IPS-18a (cell line): ENCODE results near the gene TMEM60.
A peak's percentile ranks its signal among the peaks of the same experiment; 100 is the strongest.
"Not testable (repeated sequence)": the region's sequence is repeated elsewhere in the genome, so short reads cannot be mapped to it uniquely, and the experiment has no call there.

ENCODE experiments used
- H3K27ac ChIP-seq: one replicate; pipeline ENCODE4 v1.5.1; 2013; ENCODE audit warnings: low read length
- H3K27me3 ChIP-seq: one replicate; pipeline ENCODE4 v1.6.1; 2013; ENCODE audit warnings: mild to moderate bottlenecking, low read length; ENCODE audit not compliant: control insufficient read depth, insufficient read depth
- H3K36me3 ChIP-seq: one replicate; pipeline ENCODE4 v1.6.1; 2013; ENCODE audit warnings: low read depth, low read length; ENCODE audit not compliant: control insufficient read depth
- H3K4me1 ChIP-seq: one replicate; pipeline ENCODE4 v1.6.1; 2013; ENCODE audit warnings: low read depth, low read length; ENCODE audit not compliant: control insufficient read depth
- H3K4me3 ChIP-seq: one replicate; pipeline ENCODE4 v1.5.1; 2013; ENCODE audit warnings: low read length
- H3K9ac ChIP-seq: one replicate; pipeline ENCODE4 v1.6.1; 2013; ENCODE audit warnings: mild to moderate bottlenecking, low read length, moderate library complexity
- H3K9me3 ChIP-seq: one replicate; pipeline ENCODE4 v1.6.1; 2013; ENCODE audit warnings: low read depth, low read length; ENCODE audit not compliant: control insufficient read depth

The TMEM60 gene, protein sequence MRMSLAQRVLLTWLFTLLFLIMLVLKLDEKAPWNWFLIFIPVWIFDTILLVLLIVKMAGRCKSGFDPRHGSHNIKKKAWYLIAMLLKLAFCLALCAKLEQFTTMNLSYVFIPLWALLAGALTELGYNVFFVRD

GRCh38 chr7:77798394-77799077 lies at the start of gene TMEM60, which contains the start of gene PHTF2:
TMEM60 (minus strand) TSS chr7:77798434; CDS start chr7:77794373, 4,061 bp downstream.
PHTF2 (plus strand) TSS chr7:77798773.
- peak within 1 kb of the TSS; percentile 72 for H3K9ac ChIP-seq
- peaks cover 6% of the 10 kb centered on the region for H3K4me1 ChIP-seq
- H3K9me3 ChIP-seq = no peaks in the 10 kb centered on the region
- H3K27me3 ChIP-seq = no peaks in the 10 kb centered on the region
- no peak within 1 kb of the TSS for H3K27ac ChIP-seq
- peaks cover 5% of the 10 kb centered on the region for H3K36me3 ChIP-seq
- peak within 1 kb of the TSS; percentile 87 for H3K4me3 ChIP-seq

GRCh38 chr7:77846317-77847092 lies 48.3 kb upstream of the TMEM60 start:
- Histone ChIP-seq H3K4me3 (no peak overlapping the region), H3K36me3 (no peaks in the 10 kb centered on the region), H3K9ac (no peak overlapping the region), H3K9me3 (no peaks in the 10 kb centered on the region), H3K27me3 (no peaks in the 10 kb centered on the region), H3K27ac (no peak overlapping the region), H3K4me1 (no peaks in the 10 kb centered on the region)

- Histone ChIP-seq H3K9ac (no peak overlapping the region), H3K9me3 (no peaks in the 10 kb centered on the region), H3K27me3 (no peaks in the 10 kb centered on the region), H3K4me1 (no peaks in the 10 kb centered on the region), H3K4me3 (no peak overlapping the region), H3K27ac (no peak overlapping the region), H3K36me3 (no peaks in the 10 kb centered on the region)
Observed at GRCh38 chr7:77843194-77843593, 45.0 kb upstream of the TMEM60 start.

- Histone ChIP-seq H3K27ac (no peak overlapping the region), H3K4me3 (no peak overlapping the region), H3K36me3 (no peaks in the 10 kb centered on the region), H3K27me3 (no peaks in the 10 kb centered on the region), H3K9ac (no peak overlapping the region), H3K9me3 (no peaks in the 10 kb centered on the region), H3K4me1 (no peaks in the 10 kb centered on the region)
Observed at GRCh38 chr7:77839919-77840318, 41.7 kb upstream of the TMEM60 start.

- H3K27ac ChIP-seq = no peak overlapping the region
- H3K9ac ChIP-seq = no peak overlapping the region
- H3K4me3 ChIP-seq = no peak overlapping the region
Observed at GRCh38 chr7:77838929-77839491, 40.8 kb upstream of the TMEM60 start.

DNA sequence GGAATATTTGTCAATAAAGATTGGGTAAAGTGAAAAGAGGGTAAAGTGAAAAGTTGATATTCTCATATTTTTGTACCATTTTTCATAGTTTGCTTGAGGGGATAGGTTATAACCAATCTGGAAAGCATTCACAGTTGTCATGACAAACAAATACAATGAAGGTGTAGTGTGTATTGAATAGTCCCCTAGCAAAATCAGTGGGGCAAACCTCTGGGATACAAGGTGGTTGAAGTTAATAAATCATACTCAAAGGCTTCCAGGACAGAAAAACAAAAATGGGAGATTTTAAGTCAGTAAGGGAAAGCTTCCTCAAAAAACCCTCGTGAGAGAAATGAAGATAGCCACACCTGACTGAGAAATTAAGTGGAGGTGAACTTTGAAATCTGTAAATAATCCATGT lies 39.7 kb upstream of the TMEM60 start:
- Histone ChIP-seq H3K27me3 (no peaks in the 10 kb centered on the region), H3K27ac (no peak overlapping the region), H3K4me1 (no peaks in the 10 kb centered on the region), H3K36me3 (no peaks in the 10 kb centered on the region), H3K4me3 (no peak overlapping the region), H3K9ac (no peak overlapping the region), H3K9me3 (no peaks in the 10 kb centered on the region)

More at GRCh38 chr7:77838929-77839491, 40.8 kb upstream of the TMEM60 start:
- H3K27me3 ChIP-seq = no peaks in the 10 kb centered on the region
- H3K4me1 ChIP-seq = no peaks in the 10 kb centered on the region
- H3K9me3 ChIP-seq = no peaks in the 10 kb centered on the region
- no peaks in the 10 kb centered on the region for H3K36me3 ChIP-seq

DNA sequence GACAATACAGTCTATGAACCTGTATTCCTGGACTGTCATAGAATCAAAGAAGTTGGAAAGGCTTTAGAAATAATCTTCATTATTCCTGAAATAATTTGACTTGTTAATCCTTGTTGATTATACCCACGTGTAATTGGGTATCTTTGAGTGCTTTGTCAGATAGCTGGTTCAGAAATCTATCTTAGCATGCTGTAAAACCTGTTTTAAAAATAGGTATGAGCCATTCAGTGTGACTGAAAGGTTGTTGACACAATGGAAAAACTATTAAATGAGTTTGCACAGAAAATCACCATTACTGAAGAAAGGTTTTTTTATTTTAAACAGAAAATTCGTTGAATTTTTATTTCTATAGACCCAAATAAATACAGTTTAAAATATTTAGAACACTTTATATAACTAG lies 39.0 kb upstream of the TMEM60 start:
- no peak overlapping the region for H3K27ac ChIP-seq
- H3K9ac ChIP-seq = no peak overlapping the region
- H3K4me3 ChIP-seq = no peak overlapping the region
- no peaks in the 10 kb centered on the region for H3K4me1 ChIP-seq
- H3K36me3 ChIP-seq = no peaks in the 10 kb centered on the region
- no peaks in the 10 kb centered on the region for H3K27me3 ChIP-seq
- no peaks in the 10 kb centered on the region for H3K9me3 ChIP-seq

- not testable (repeated sequence) for H3K4me3 ChIP-seq, H3K36me3 ChIP-seq, H3K9me3 ChIP-seq, H3K27ac ChIP-seq, H3K4me1 ChIP-seq, H3K27me3 ChIP-seq, H3K9ac ChIP-seq
Observed at GRCh38 chr7:77836425-77836824, 38.2 kb upstream of the TMEM60 start.

GRCh38 chr7:77833136-77833535 lies 34.9 kb upstream of the TMEM60 start:
- Histone ChIP-seq H3K4me3 (no peak overlapping the region), H3K9ac (no peak overlapping the region), H3K9me3 (no peaks in the 10 kb centered on the region), H3K27ac (no peak overlapping the region), H3K27me3 (no peaks in the 10 kb centered on the region), H3K4me1 (no peaks in the 10 kb centered on the region), H3K36me3 (no peaks in the 10 kb centered on the region)

- Histone ChIP-seq H3K9me3 (no peaks in the 10 kb centered on the region), H3K27me3 (no peaks in the 10 kb centered on the region), H3K36me3 (no peaks in the 10 kb centered on the region), H3K4me3 (no peak overlapping the region), H3K4me1 (no peaks in the 10 kb centered on the region), H3K9ac (no peak overlapping the region), H3K27ac (no peak overlapping the region)
Observed at GRCh38 chr7:77831953-77832352, 33.7 kb upstream of the TMEM60 start.

GRCh38 chr7:77831481-77831880 lies 33.2 kb upstream of the TMEM60 start:
- no peaks in the 10 kb centered on the region for H3K9me3 ChIP-seq
- H3K27me3 ChIP-seq = no peaks in the 10 kb centered on the region
- H3K4me1 ChIP-seq = no peaks in the 10 kb centered on the region
- H3K9ac ChIP-seq = no peak overlapping the region
- H3K4me3 ChIP-seq = no peak overlapping the region
- H3K36me3 ChIP-seq = no peaks in the 10 kb centered on the region
- H3K27ac ChIP-seq = no peak overlapping the region
